Panc1 (cell line): ENCODE measurements around the gene CSNK2A1.

ENCODE experiments used
- POLR2AphosphoS5 ChIP-seq: IDR thresholded peaks from 2 replicates; pipeline ENCODE4 v1.6.1; 2012; ENCODE audit warnings: mild to moderate bottlenecking, low read depth, low read length, moderate library complexity
- SIN3A ChIP-seq: IDR thresholded peaks from 2 replicates; pipeline ENCODE4 v1.6.1; 2012; ENCODE audit warnings: low read depth, mild to moderate bottlenecking, low read length, moderate library complexity, borderline replicate concordance; ENCODE audit not compliant: insufficient read depth
- TCF7L2 ChIP-seq: IDR thresholded peaks from 2 replicates; pipeline ENCODE4 v1.6.1; 2011; ENCODE audit warnings: mild to moderate bottlenecking, low read depth, low read length, inconsistent platforms
- TF ChIP-seq, protein P1 (sequence below): fragments of 450-650 bp; IDR thresholded peaks from 2 replicates; pipeline ENCODE4 v1.5.1; 2017; ENCODE audit warnings: mild to moderate bottlenecking
- TF ChIP-seq, protein P2 (sequence below), 2 experiments: IDR thresholded peaks; 2 replicates each; pipeline ENCODE4 v1.6.1; 2011 to 2012; ENCODE audit warnings: low read depth in 2 of 2, control low read depth in 1 of 2, low read length in 1 of 2, mild to moderate bottlenecking in 1 of 2, moderate library complexity in 1 of 2; ENCODE audit not compliant: insufficient read depth in 1 of 2

DNA sequence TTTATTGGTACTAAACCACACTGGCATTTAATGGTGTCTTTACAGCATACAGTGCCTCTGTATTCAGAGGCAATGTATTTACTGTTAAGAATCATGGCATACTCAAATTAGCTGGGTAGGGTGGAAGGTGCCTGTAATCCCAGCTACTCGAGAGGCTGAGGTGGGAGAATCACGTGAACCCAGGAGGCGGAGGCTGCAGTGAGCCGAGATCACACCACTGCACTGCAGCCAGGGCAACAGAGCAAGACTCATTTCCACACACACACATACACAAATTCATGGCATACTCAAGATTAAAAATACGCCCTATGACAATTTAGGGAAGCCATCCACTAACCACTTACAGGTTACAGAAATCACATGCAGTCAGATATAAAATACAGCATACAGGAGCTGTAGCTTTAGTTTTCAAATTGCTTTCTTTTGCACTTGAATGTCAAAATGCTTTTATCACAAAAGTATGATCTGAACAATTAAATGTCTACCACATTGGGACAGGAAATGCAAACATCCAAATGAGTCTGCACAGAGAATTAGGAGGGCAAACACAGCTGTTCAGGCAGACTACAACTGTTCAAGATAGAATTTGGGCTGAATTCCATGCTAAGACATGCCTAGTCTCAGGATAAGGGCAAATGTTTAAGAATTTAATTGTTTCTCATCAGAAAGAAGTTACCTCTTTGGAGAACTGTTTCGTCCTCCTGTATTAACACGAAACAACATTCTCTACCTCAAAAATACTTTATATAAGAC is 36.4 kb downstream of the CSNK2A1 start:
- TF ChIP-seq, protein P1, sequence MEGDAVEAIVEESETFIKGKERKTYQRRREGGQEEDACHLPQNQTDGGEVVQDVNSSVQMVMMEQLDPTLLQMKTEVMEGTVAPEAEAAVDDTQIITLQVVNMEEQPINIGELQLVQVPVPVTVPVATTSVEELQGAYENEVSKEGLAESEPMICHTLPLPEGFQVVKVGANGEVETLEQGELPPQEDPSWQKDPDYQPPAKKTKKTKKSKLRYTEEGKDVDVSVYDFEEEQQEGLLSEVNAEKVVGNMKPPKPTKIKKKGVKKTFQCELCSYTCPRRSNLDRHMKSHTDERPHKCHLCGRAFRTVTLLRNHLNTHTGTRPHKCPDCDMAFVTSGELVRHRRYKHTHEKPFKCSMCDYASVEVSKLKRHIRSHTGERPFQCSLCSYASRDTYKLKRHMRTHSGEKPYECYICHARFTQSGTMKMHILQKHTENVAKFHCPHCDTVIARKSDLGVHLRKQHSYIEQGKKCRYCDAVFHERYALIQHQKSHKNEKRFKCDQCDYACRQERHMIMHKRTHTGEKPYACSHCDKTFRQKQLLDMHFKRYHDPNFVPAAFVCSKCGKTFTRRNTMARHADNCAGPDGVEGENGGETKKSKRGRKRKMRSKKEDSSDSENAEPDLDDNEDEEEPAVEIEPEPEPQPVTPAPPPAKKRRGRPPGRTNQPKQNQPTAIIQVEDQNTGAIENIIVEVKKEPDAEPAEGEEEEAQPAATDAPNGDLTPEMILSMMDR = no peak
- TF ChIP-seq SIN3A (no peak), POLR2AphosphoS5 (no peak), TCF7L2 (no peak)
- TF ChIP-seq, protein P2, sequence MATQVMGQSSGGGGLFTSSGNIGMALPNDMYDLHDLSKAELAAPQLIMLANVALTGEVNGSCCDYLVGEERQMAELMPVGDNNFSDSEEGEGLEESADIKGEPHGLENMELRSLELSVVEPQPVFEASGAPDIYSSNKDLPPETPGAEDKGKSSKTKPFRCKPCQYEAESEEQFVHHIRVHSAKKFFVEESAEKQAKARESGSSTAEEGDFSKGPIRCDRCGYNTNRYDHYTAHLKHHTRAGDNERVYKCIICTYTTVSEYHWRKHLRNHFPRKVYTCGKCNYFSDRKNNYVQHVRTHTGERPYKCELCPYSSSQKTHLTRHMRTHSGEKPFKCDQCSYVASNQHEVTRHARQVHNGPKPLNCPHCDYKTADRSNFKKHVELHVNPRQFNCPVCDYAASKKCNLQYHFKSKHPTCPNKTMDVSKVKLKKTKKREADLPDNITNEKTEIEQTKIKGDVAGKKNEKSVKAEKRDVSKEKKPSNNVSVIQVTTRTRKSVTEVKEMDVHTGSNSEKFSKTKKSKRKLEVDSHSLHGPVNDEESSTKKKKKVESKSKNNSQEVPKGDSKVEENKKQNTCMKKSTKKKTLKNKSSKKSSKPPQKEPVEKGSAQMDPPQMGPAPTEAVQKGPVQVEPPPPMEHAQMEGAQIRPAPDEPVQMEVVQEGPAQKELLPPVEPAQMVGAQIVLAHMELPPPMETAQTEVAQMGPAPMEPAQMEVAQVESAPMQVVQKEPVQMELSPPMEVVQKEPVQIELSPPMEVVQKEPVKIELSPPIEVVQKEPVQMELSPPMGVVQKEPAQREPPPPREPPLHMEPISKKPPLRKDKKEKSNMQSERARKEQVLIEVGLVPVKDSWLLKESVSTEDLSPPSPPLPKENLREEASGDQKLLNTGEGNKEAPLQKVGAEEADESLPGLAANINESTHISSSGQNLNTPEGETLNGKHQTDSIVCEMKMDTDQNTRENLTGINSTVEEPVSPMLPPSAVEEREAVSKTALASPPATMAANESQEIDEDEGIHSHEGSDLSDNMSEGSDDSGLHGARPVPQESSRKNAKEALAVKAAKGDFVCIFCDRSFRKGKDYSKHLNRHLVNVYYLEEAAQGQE (IDR thresholded peaks at IDR 0.05; ENCODE audit: insufficient read depth in 1 of 2, low read depth in 2 of 2, low read length in 1 of 2) = no peak
